CD14-positive monocyte (primary cell): Measurements from ENCODE around the gene CTNNA3. TPM values are rescaled to one million over a fixed set of nuclear protein-coding genes. Genes with fewer than 3 reads are reported as not detected.
"Not testable (repeated sequence)": the region's sequence is repeated elsewhere in the genome, so short reads cannot be mapped to it uniquely, and the experiment has no call there.

Experiments used
- DNase-seq, 3 donors: peaks; one replicate each; pipeline ENCODE4 v3.0.0-alpha.2; 2011 to 2022
- H2AFZ ChIP-seq: 2 replicates; pipeline ENCODE4 v1.6.0; 2012; ENCODE audit warnings: mild to moderate bottlenecking, low read depth, low read length, inconsistent platforms; ENCODE audit not compliant: insufficient read depth, poor library complexity, severe bottlenecking
- H3K27ac ChIP-seq, 2 donors: 1 replicate in 1 of 2; 2 replicates in 1 of 2; pipeline ENCODE4 v1.5.1; 2012 to 2013; ENCODE audit warnings: low read length in 2 of 2, control low read depth in 1 of 2, inconsistent platforms in 1 of 2, low read depth in 1 of 2, mild to moderate bottlenecking in 1 of 2
- H3K27me3 ChIP-seq, 2 donors: one replicate each; pipeline versions ENCODE4 v1.6.0 to v1.6.1; 2011 to 2013; ENCODE audit warnings: low read length in 2 of 2; ENCODE audit not compliant: control insufficient read depth in 2 of 2, insufficient read depth in 2 of 2
- H3K36me3 ChIP-seq, 2 donors: replicated peaks in 1 of 2; 1 replicate in 1 of 2; 2 replicates in 1 of 2; pipeline versions ENCODE4 v1.5.1 to v1.6.1; 2012 to 2013; ENCODE audit warnings: low read length in 2 of 2, control low read depth in 1 of 2, inconsistent platforms in 1 of 2, mild to moderate bottlenecking in 1 of 2; ENCODE audit not compliant: insufficient read depth in 2 of 2, control insufficient read depth in 1 of 2
- H3K4me1 ChIP-seq, 2 donors: 1 replicate in 1 of 2; 2 replicates in 1 of 2; pipeline versions ENCODE4 v1.5.1 to v1.6.1; 2012 to 2013; ENCODE audit warnings: low read length in 2 of 2, control low read depth in 1 of 2, inconsistent platforms in 1 of 2, mild to moderate bottlenecking in 1 of 2, moderate library complexity in 1 of 2; ENCODE audit not compliant: insufficient read depth in 2 of 2, control insufficient read depth in 1 of 2
- H3K4me2 ChIP-seq: replicated peaks from 2 replicates; pipeline ENCODE3; 2012; ENCODE audit warnings: low read length, moderate library complexity, mild to moderate bottlenecking; ENCODE audit not compliant: poor library complexity, severe bottlenecking; ENCODE audit errors: extremely low read depth
- H3K4me3 ChIP-seq, 3 experiments: fragments of 200-600 bp in 1 of 3; sonication (generic) in 1 of 3; replicated peaks in 1 of 3; 1 replicate in 2 of 3; 2 replicates in 1 of 3; pipeline ENCODE4 v1.5.1; 2011 to 2013; ENCODE audit warnings: low read length in 3 of 3, mild to moderate bottlenecking in 3 of 3, control low read depth in 2 of 3, low read depth in 2 of 3, inconsistent platforms in 1 of 3, moderate library complexity in 1 of 3
- H3K79me2 ChIP-seq: 2 replicates; pipeline ENCODE4 v1.6.0; 2012; ENCODE audit warnings: mild to moderate bottlenecking, control low read depth, inconsistent platforms, low read length, moderate library complexity; ENCODE audit not compliant: insufficient read depth
- H3K9ac ChIP-seq: 2 replicates; pipeline ENCODE4 v1.6.0; 2017; ENCODE audit warnings: low read length, mild to moderate bottlenecking; ENCODE audit not compliant: insufficient read depth, poor library complexity, severe bottlenecking
- H3K9me3 ChIP-seq, 2 donors: replicated peaks in 1 of 2; 1 replicate in 1 of 2; 2 replicates in 1 of 2; pipeline versions ENCODE4 v1.5.1 to v1.6.1; 2012 to 2013; ENCODE audit warnings: low read length in 2 of 2, control low read depth in 1 of 2; ENCODE audit not compliant: control insufficient read depth in 1 of 2, insufficient read depth in 1 of 2
- H4K20me1 ChIP-seq: 2 replicates; pipeline ENCODE4 v1.6.0; 2012; ENCODE audit warnings: mild to moderate bottlenecking, low read length, control low read depth, moderate library complexity; ENCODE audit not compliant: insufficient read depth
- H3K27ac Mint-ChIP-seq, 7 donors: one replicate each; pipeline ENCODE4 v1.8.0; 2020; ENCODE audit warnings: mild to moderate bottlenecking in 7 of 7, mixed read lengths in 7 of 7, moderate library complexity in 6 of 7, inconsistent platforms in 2 of 7
- H3K27me3 Mint-ChIP-seq, 3 donors: one replicate each; pipeline ENCODE4 v1.8.0; 2021 to 2022; ENCODE audit warnings: low read depth in 3 of 3, mild to moderate bottlenecking in 3 of 3, mixed read lengths in 3 of 3, moderate library complexity in 3 of 3, inconsistent platforms in 1 of 3
- H3K36me3 Mint-ChIP-seq, 2 donors: one replicate each; pipeline ENCODE4 v1.8.0; 2020; ENCODE audit warnings: mixed read lengths in 2 of 2, inconsistent platforms in 1 of 2, mild to moderate bottlenecking in 1 of 2
- H3K4me1 Mint-ChIP-seq: one replicate; pipeline ENCODE4 v1.8.0; 2020; ENCODE audit warnings: mild to moderate bottlenecking, mixed read lengths
- H3K4me3 Mint-ChIP-seq, 2 donors: one replicate each; pipeline ENCODE4 v1.8.0; 2020; ENCODE audit warnings: mild to moderate bottlenecking in 2 of 2, mixed read lengths in 2 of 2, moderate library complexity in 1 of 2
- H3K9me3 Mint-ChIP-seq, 7 donors: one replicate each; pipeline ENCODE4 v1.8.0; 2020 to 2022; ENCODE audit warnings: mixed read lengths in 7 of 7, mild to moderate bottlenecking in 6 of 7, moderate library complexity in 6 of 7, inconsistent platforms in 2 of 7
- CTCF ChIP-seq: fragments of 200-600 bp; IDR thresholded peaks from one replicate; pipeline ENCODE4 v1.8.0; 2022; ENCODE audit warnings: antibody characterized with exemption, mild to moderate bottlenecking
- WGBS: methylation state at CpG from one replicate; pipeline ENCODE4 v1.1.5; 2013; ENCODE audit warnings: missing lambda C conversion rate; ENCODE audit not compliant: insufficient coverage; 5-methylcytosine and 5-hydroxymethylcytosine counted together
- intact Hi-C, 2 donors: fragments of 100-400 bp; cut with micrococcal nuclease; formaldehyde crosslinking; loops; one replicate each; pipeline versions ENCODE4 v1.15.0 to v1.15.1; 2023
- polyA plus RNA-seq, 3 donors: library from polyadenylated mRNA; depleted of rRNA in 1 of 3; unstranded in 2 of 3; stranded (reverse) in 1 of 3; fragments of 300-500 nt in 2 of 3; fragments of >200 nt in 1 of 3; fragmentation: Illumina TruSeq in 2 of 3; gene quantifications; 1 replicate in 2 of 3; 2 replicates in 1 of 3; pipeline ENCODE4 v1.2.3, GENCODE V29; 2012 to 2021

CTNNA3 gene
- polyA plus RNA-seq, 3 donors: not detected

GRCh38 chr10:67696679-67697078 is 684 bp upstream of the CTNNA3 start:
- Histone ChIP-seq H3K9ac (no peak overlapping the region), H3K27ac (no peak overlapping the region), H3K36me3 (no peaks in the 10 kb centered on the region), H3K27me3 (peaks cover 6% of the 10 kb centered on the region in 2 donors), H3K9me3 (no peaks in the 10 kb centered on the region), H3K4me1 (no peaks in the 10 kb centered on the region), H2AFZ (no peak overlapping the region), H3K4me3 (no peak overlapping the region), H3K79me2 (no peaks in the 10 kb centered on the region), H4K20me1 (no peaks in the 10 kb centered on the region), H3K4me2 (no peak overlapping the region)
- H3K36me3 Mint-ChIP-seq: no peaks in the 10 kb centered on the region
- H3K4me3 Mint-ChIP-seq: no peak overlapping the region
- DNase-seq: no peak
- H3K27me3 Mint-ChIP-seq: peaks cover 6 to 11% (median 10%) of the 10 kb centered on the region in 3 donors
- no peaks in the 10 kb centered on the region for H3K4me1 Mint-ChIP-seq
- no peak for TF ChIP-seq CTCF
- no CpG with 5 or more reads among the region's 2 CpGs for WGBS
- H3K9me3 Mint-ChIP-seq: no peaks in the 10 kb centered on the region
- intact Hi-C loops: loop anchor here in 1 of 2 donors (5.0 kb wide), 1 partner anchor 86 kb away; no protein-coding TSS in a partner anchor
- no peak overlapping the region for H3K27ac Mint-ChIP-seq

- Mint-ChIP-seq H3K9me3 (peaks cover 0 to 6% (median 4%) of the 10 kb centered on the region in 7 donors), H3K4me1 (no peaks in the 10 kb centered on the region), H3K27ac (no peak overlapping the region), H3K27me3 (peaks cover 6 to 11% (median 10%) of the 10 kb centered on the region in 3 donors), H3K36me3 (no peaks in the 10 kb centered on the region), H3K4me3 (no peak overlapping the region)
- no peak for TF ChIP-seq CTCF
- H3K9ac ChIP-seq: no peak overlapping the region
- no peak overlapping the region for H3K4me2 ChIP-seq
- peaks cover 6% of the 10 kb centered on the region in 2 donors for H3K27me3 ChIP-seq
- H3K4me1 ChIP-seq: no peaks in the 10 kb centered on the region
- no peaks in the 10 kb centered on the region for H3K36me3 ChIP-seq
- no peak overlapping the region for H2AFZ ChIP-seq
- no peaks in the 10 kb centered on the region for H3K79me2 ChIP-seq
- H3K4me3 ChIP-seq: no peak overlapping the region
- no peak for DNase-seq
- WGBS: 87% methylated on average over 2 of the region's 5 CpGs
- no peak overlapping the region for H3K27ac ChIP-seq
- no peaks in the 10 kb centered on the region for H3K9me3 ChIP-seq
- intact Hi-C loops: loop anchor here in 1 of 2 donors (5.0 kb wide), 1 partner anchor 87 kb away; no protein-coding TSS in a partner anchor
- H4K20me1 ChIP-seq: no peaks in the 10 kb centered on the region
Measured at GRCh38 chr10:67695555-67695954, 440 bp downstream of the CTNNA3 start.

DNA sequence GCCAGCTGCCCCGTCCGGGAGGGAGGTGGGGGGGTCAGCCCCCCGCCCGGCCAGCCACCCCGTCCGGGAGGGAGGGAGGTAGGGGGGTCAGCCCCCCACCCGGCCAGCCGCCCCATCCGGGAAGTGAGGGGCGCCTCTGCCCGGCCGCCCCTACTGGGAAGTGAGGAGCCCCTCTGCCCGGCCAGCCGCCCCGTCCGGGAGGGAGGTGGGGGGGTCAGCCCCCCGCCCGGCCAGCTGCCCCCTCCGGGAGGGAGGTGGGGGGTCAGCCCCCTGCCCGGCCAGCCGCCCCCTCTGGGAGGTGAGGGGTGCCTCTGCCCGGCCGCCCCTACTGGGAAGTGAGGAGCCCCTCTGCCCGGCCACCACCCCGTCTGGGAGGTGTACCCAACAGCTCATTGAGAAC is 4.1 kb downstream of the CTNNA3 start:
- H3K9me3 Mint-ChIP-seq: peaks cover 3 to 21% (median 10%) of the 10 kb centered on the region in 7 donors
- H3K9me3 ChIP-seq, H3K4me3 Mint-ChIP-seq, H3K4me2 ChIP-seq, H3K36me3 Mint-ChIP-seq, DNase-seq, H3K79me2 ChIP-seq, H3K36me3 ChIP-seq, H3K4me1 ChIP-seq, H2AFZ ChIP-seq, H4K20me1 ChIP-seq, H3K27ac Mint-ChIP-seq, H3K4me3 ChIP-seq, H3K27ac ChIP-seq, intact Hi-C loops, H3K4me1 Mint-ChIP-seq, H3K27me3 ChIP-seq, H3K9ac ChIP-seq: not testable (repeated sequence)
- H3K27me3 Mint-ChIP-seq: peaks cover 6 to 11% (median 10%) of the 10 kb centered on the region in 3 donors
- no CpG with 5 or more reads among the region's 25 CpGs for WGBS
